CD4-positive, alpha-beta memory T cell (primary cell): ENCODE measurements around the gene HMCES. TPM values are rescaled to one million over a fixed set of nuclear protein-coding genes. Genes with fewer than 3 reads are reported as not detected.

Experiments used
- CTCF ChIA-PET: fragments of 350-600 bp; sonication (Branson Sonifier 250); formaldehyde crosslinking; loops from one replicate; lab custom pipeline; 2021; ENCODE audit warnings: inconsistent platforms; ENCODE audit not compliant: partially characterized antibody; lab: Charles Lee
- POLR2A ChIA-PET: fragments of 350-600 bp; sonication (Branson Sonifier 250); formaldehyde crosslinking; loops from one replicate; lab custom pipeline; 2021; ENCODE audit not compliant: partially characterized antibody; lab: Charles Lee
- DNase-seq, 5 donors: peaks; one replicate each; pipeline versions ENCODE4 v3.0.0 to v3.0.0-alpha.2; 2020 to 2022; ENCODE audit warnings: mixed read lengths in 1 of 5
- H3K27ac ChIP-seq: one replicate; pipeline ENCODE4 v1.7.0; 2013; ENCODE audit warnings: low read depth, low read length
- H3K27me3 ChIP-seq: 2 replicates; pipeline ENCODE4 v1.7.0; 2013; ENCODE audit warnings: mild to moderate bottlenecking, low read length, moderate library complexity; ENCODE audit not compliant: insufficient read depth
- H3K36me3 ChIP-seq: 2 replicates; pipeline ENCODE4 v1.7.0; 2013; ENCODE audit warnings: mild to moderate bottlenecking, low read length, moderate library complexity; ENCODE audit not compliant: insufficient read depth
- H3K4me1 ChIP-seq: 2 replicates; pipeline ENCODE4 v1.7.0; 2013; ENCODE audit warnings: mild to moderate bottlenecking, low read length, moderate library complexity; ENCODE audit not compliant: insufficient read depth
- H3K4me3 ChIP-seq, 2 donors: one replicate each; pipeline ENCODE4 v1.7.0; 2013; ENCODE audit warnings: low read length in 2 of 2, mild to moderate bottlenecking in 1 of 2
- H3K9me3 ChIP-seq, 2 donors: one replicate each; pipeline ENCODE4 v1.7.0; 2013; ENCODE audit warnings: low read length in 2 of 2, control low read depth in 1 of 2; ENCODE audit not compliant: control insufficient read depth in 1 of 2
- H3K27ac Mint-ChIP-seq, 7 donors: one replicate each; pipeline ENCODE4 v1.8.0; 2020 to 2021; ENCODE audit warnings: mixed read lengths in 7 of 7, mild to moderate bottlenecking in 6 of 7, inconsistent platforms in 3 of 7, moderate library complexity in 3 of 7
- H3K27me3 Mint-ChIP-seq, 2 donors: one replicate each; pipeline ENCODE4 v1.8.0; 2020 to 2021; ENCODE audit warnings: mixed read lengths in 2 of 2
- H3K36me3 Mint-ChIP-seq, 2 donors: one replicate each; pipeline ENCODE4 v1.8.0; 2020 to 2021; ENCODE audit warnings: mixed read lengths in 2 of 2, inconsistent platforms in 1 of 2, mild to moderate bottlenecking in 1 of 2
- H3K4me1 Mint-ChIP-seq, 4 donors: one replicate each; pipeline ENCODE4 v1.8.0; 2020 to 2021; ENCODE audit warnings: mixed read lengths in 4 of 4, mild to moderate bottlenecking in 1 of 4
- H3K4me3 Mint-ChIP-seq, 8 donors: one replicate each; pipeline ENCODE4 v1.8.0; 2020 to 2021; ENCODE audit warnings: mixed read lengths in 8 of 8, mild to moderate bottlenecking in 7 of 8, moderate library complexity in 6 of 8, inconsistent platforms in 3 of 8
- H3K9me3 Mint-ChIP-seq, 8 donors: one replicate each; pipeline ENCODE4 v1.8.0; 2020 to 2021; ENCODE audit warnings: mixed read lengths in 8 of 8, mild to moderate bottlenecking in 5 of 8, inconsistent platforms in 3 of 8, moderate library complexity in 1 of 8
- intact Hi-C: fragments of 100-400 bp; cut with micrococcal nuclease; formaldehyde crosslinking; loops from one replicate; pipeline ENCODE4 v1.15.1; 2023
- polyA plus RNA-seq, 2 donors: library from polyadenylated mRNA; unstranded; fragments of 300-500 nt; fragmentation: Illumina TruSeq; gene quantifications; one replicate each; pipeline ENCODE4 v1.2.3, GENCODE V29; 2021
- total RNA-seq, 2 experiments: library from RNA; stranded (reverse); gene quantifications; one replicate each; pipeline ENCODE4 v1.2.3, GENCODE V29; 2021

Gene HMCES
- total and polyA plus RNA-seq, 4 experiments from 2014 or later = 50.1 to 100 (median 76.3) TPM

- peak in 1 of 5 donors; percentile 16 for DNase-seq
- Histone ChIP-seq H3K4me3 (no peak overlapping the region), H3K9me3 (no peaks in the 10 kb centered on the region), H3K27me3 (no peaks in the 10 kb centered on the region), H3K36me3 (no peaks in the 10 kb centered on the region), H3K4me1 (no peaks in the 10 kb centered on the region), H3K27ac (no peak overlapping the region)
- ChIA-PET POLR2A (interaction anchor here (0.8 kb wide), 1 partner anchor 11 kb away, joined by 3 read pairs; no protein-coding TSS in a partner anchor), CTCF (interaction anchor here (1.0 to 1.5 kb wide), 2 partner anchors 40 to 354 kb away, joined by 3 to 7 read pairs; no protein-coding TSS in a partner anchor)
- Mint-ChIP-seq H3K9me3 (no peaks in the 10 kb centered on the region), H3K27ac (peak overlapping the region in 1 of 7 donors; percentile 25), H3K27me3 (no peaks in the 10 kb centered on the region), H3K36me3 (no peaks in the 10 kb centered on the region), H3K4me3 (no peak overlapping the region), H3K4me1 (no peaks in the 10 kb centered on the region)
- intact Hi-C loops = no loop called here
Measured at GRCh38 chr3:129323651-129324294, 45.1 kb downstream of the HMCES start.

GRCh38 chr3:129324855-129325254 is 46.2 kb downstream of the HMCES start:
- CTCF ChIA-PET = interaction anchor here (1.5 kb wide), 1 partner anchor 355 kb away, joined by 7 read pairs; no protein-coding TSS in a partner anchor
- Histone ChIP-seq H3K27me3 (no peaks in the 10 kb centered on the region), H3K36me3 (no peaks in the 10 kb centered on the region), H3K27ac (no peak overlapping the region), H3K9me3 (no peaks in the 10 kb centered on the region), H3K4me1 (no peaks in the 10 kb centered on the region), H3K4me3 (no peak overlapping the region)
- Mint-ChIP-seq H3K36me3 (no peaks in the 10 kb centered on the region), H3K9me3 (no peaks in the 10 kb centered on the region), H3K27me3 (no peaks in the 10 kb centered on the region), H3K4me3 (no peak overlapping the region), H3K4me1 (no peaks in the 10 kb centered on the region), H3K27ac (no peak overlapping the region)
- no peak for DNase-seq
- intact Hi-C loops = no loop called here
- POLR2A ChIA-PET = no interaction called here

GRCh38 chr3:129325383-129325782 is 46.7 kb downstream of the HMCES start:
- Mint-ChIP-seq H3K4me1 (no peaks in the 10 kb centered on the region), H3K4me3 (no peak overlapping the region), H3K36me3 (no peaks in the 10 kb centered on the region), H3K27ac (no peak overlapping the region), H3K9me3 (no peaks in the 10 kb centered on the region), H3K27me3 (no peaks in the 10 kb centered on the region)
- DNase-seq = no peak
- Histone ChIP-seq H3K36me3 (no peaks in the 10 kb centered on the region), H3K4me3 (no peak overlapping the region), H3K9me3 (no peaks in the 10 kb centered on the region), H3K27me3 (no peaks in the 10 kb centered on the region), H3K4me1 (no peaks in the 10 kb centered on the region), H3K27ac (no peak overlapping the region)
- intact Hi-C loops = no loop called here
- ChIA-PET POLR2A (interaction anchor here (5.3 kb wide), 1 partner anchor 9 kb away, joined by 37 read pairs; a partner anchor contains a TSS), CTCF (no interaction called here)

- H3K27me3 ChIP-seq = no peaks in the 10 kb centered on the region
- H3K27ac ChIP-seq = no peak overlapping the region
- Mint-ChIP-seq H3K4me3 (no peak overlapping the region), H3K27ac (no peak overlapping the region), H3K9me3 (no peaks in the 10 kb centered on the region), H3K4me1 (no peaks in the 10 kb centered on the region), H3K27me3 (no peaks in the 10 kb centered on the region), H3K36me3 (no peaks in the 10 kb centered on the region)
- H3K4me1 ChIP-seq = no peaks in the 10 kb centered on the region
- POLR2A ChIA-PET = interaction anchor here (5.3 kb wide), 1 partner anchor 10 kb away, joined by 37 read pairs; a partner anchor contains a TSS
- CTCF ChIA-PET = interaction anchor here (1.2 to 1.7 kb wide), 2 partner anchors 10 kb away, joined by 3 to 8 read pairs; a partner anchor contains a TSS
- DNase-seq = no peak
- H3K4me3 ChIP-seq = no peak overlapping the region
- H3K36me3 ChIP-seq = no peaks in the 10 kb centered on the region
- intact Hi-C loops = no loop called here
- H3K9me3 ChIP-seq = no peaks in the 10 kb centered on the region
Measured at GRCh38 chr3:129326138-129326537, 47.5 kb downstream of the HMCES start.

GRCh38 chr3:129326595-129326994 is 47.9 kb downstream of the HMCES start:
- H3K4me3 ChIP-seq = no peak overlapping the region
- H3K36me3 Mint-ChIP-seq = no peaks in the 10 kb centered on the region
- H3K36me3 ChIP-seq = no peaks in the 10 kb centered on the region
- ChIA-PET CTCF (interaction anchor here (1.2 to 1.7 kb wide), 2 partner anchors 10 to 11 kb away, joined by 3 to 8 read pairs; a partner anchor contains a TSS), POLR2A (interaction anchor here (5.3 kb wide), 1 partner anchor 11 kb away, joined by 37 read pairs; a partner anchor contains a TSS)
- H3K27me3 Mint-ChIP-seq = no peaks in the 10 kb centered on the region
- H3K9me3 Mint-ChIP-seq = no peaks in the 10 kb centered on the region
- H3K4me1 Mint-ChIP-seq = no peaks in the 10 kb centered on the region
- no peak overlapping the region for H3K27ac Mint-ChIP-seq
- H3K4me3 Mint-ChIP-seq = no peak overlapping the region
- no peaks in the 10 kb centered on the region for H3K4me1 ChIP-seq
- intact Hi-C loops = no loop called here
- no peaks in the 10 kb centered on the region for H3K9me3 ChIP-seq
- DNase-seq = no peak
- no peaks in the 10 kb centered on the region for H3K27me3 ChIP-seq
- H3K27ac ChIP-seq = no peak overlapping the region

GRCh38 chr3:129327510-129327909 is 48.8 kb downstream of the HMCES start:
- Histone ChIP-seq H3K36me3 (no peaks in the 10 kb centered on the region), H3K27ac (no peak overlapping the region), H3K4me3 (no peak overlapping the region), H3K27me3 (no peaks in the 10 kb centered on the region), H3K9me3 (no peaks in the 10 kb centered on the region), H3K4me1 (no peaks in the 10 kb centered on the region)
- Mint-ChIP-seq H3K27ac (no peak overlapping the region), H3K36me3 (no peaks in the 10 kb centered on the region), H3K4me3 (no peak overlapping the region), H3K9me3 (no peaks in the 10 kb centered on the region), H3K4me1 (no peaks in the 10 kb centered on the region), H3K27me3 (no peaks in the 10 kb centered on the region)
- ChIA-PET CTCF (interaction anchor here (0.6 to 3.6 kb wide), 3 partner anchors 9 to 83 kb away, joined by 3 to 14 read pairs (median 4); a partner anchor contains a TSS), POLR2A (interaction anchor here (5.3 kb wide), 1 partner anchor 12 kb away, joined by 37 read pairs; a partner anchor contains a TSS)
- intact Hi-C loops = no loop called here
- no peak for DNase-seq

GRCh38 chr3:129329858-129330257 is 51.2 kb downstream of the HMCES start:
- Mint-ChIP-seq H3K27ac (no peak overlapping the region), H3K27me3 (no peaks in the 10 kb centered on the region), H3K9me3 (no peaks in the 10 kb centered on the region), H3K4me3 (no peak overlapping the region), H3K4me1 (no peaks in the 10 kb centered on the region), H3K36me3 (no peaks in the 10 kb centered on the region)
- intact Hi-C loops = no loop called here
- H3K27me3 ChIP-seq = no peaks in the 10 kb centered on the region
- POLR2A ChIA-PET = interaction anchor here (5.3 kb wide), 1 partner anchor 14 kb away, joined by 37 read pairs; a partner anchor contains a TSS
- H3K4me3 ChIP-seq = no peak overlapping the region
- H3K9me3 ChIP-seq = no peaks in the 10 kb centered on the region
- H3K36me3 ChIP-seq = no peaks in the 10 kb centered on the region
- H3K27ac ChIP-seq = no peak overlapping the region
- DNase-seq = no peak
- no peaks in the 10 kb centered on the region for H3K4me1 ChIP-seq
- CTCF ChIA-PET = interaction anchor here (0.6 to 3.6 kb wide), 3 partner anchors 14 to 180 kb away, joined by 3 to 14 read pairs (median 4); a partner anchor contains a TSS
